HCT116 (cell line): ENCODE results near the gene SETX. TPM values are rescaled to one million over a fixed set of nuclear protein-coding genes. Genes with fewer than 3 reads are reported as not detected.

ENCODE experiments used
- ATAC-seq: fragments of 200-7000 bp; cut with Tn5 transposase; 2 replicates; pipeline ENCODE4 v1.9.1; 2020; ENCODE audit warnings: mild to moderate bottlenecking, moderate library complexity
- BruUV-seq: library from RNA; stranded (reverse); fragments of 400-500 nt; replicated peaks from 2 replicates; lab custom pipeline; 2021; lab: Mats Ljungman, UMichigan
- CTCF ChIA-PET: fragments of 300-600 bp; sonication (Branson Sonifier 250); formaldehyde crosslinking; loops from one replicate; lab custom pipeline; 2021; ENCODE audit warnings: antibody characterized with exemption; lab: Charles Lee
- POLR2A ChIA-PET: fragments of 300-600, 350-600 bp; sonication (Branson Sonifier 250); formaldehyde crosslinking; loops from one replicate; lab custom pipeline; 2021; ENCODE audit warnings: antibody characterized with exemption; lab: Charles Lee
- RAD21 ChIA-PET, 2 experiments: fragments of 300-600 bp; sonication (Branson Sonifier 250); formaldehyde crosslinking; loops; one replicate each; lab custom pipeline; 2023; ENCODE audit warnings: low total read pairs in 2 of 2; ENCODE audit not compliant: uncharacterized antibody in 2 of 2, unreplicated experiment in 2 of 2, low non-redundant PET in 1 of 2; lab: Charles Lee
- DNase-seq: peaks from one replicate; pipeline ENCODE4 v3.0.0-alpha.2; 2010; ENCODE audit warnings: low read depth, low spot score
- H2AFZ ChIP-seq: fragments of 200-600 bp; shearing (Covaris generic), sonication (generic); 2 replicates; pipeline ENCODE4 v1.6.1; 2017; ENCODE audit warnings: low read depth, mixed run types, mixed read lengths, antibody characterized with exemption, low read length; ENCODE audit not compliant: poor library complexity, severe bottlenecking
- H3K27ac ChIP-seq: 2 replicates; pipeline ENCODE4 v1.5.1; 2012; ENCODE audit warnings: low read depth, low read length
- H3K27me3 ChIP-seq: fragments of 200-600 bp; sonication (generic); 2 replicates; pipeline ENCODE4 v1.6.1; 2016; ENCODE audit warnings: mixed run types, low read length, mixed read lengths; ENCODE audit not compliant: insufficient read depth
- H3K36me3 ChIP-seq, 2 experiments: fragments of 200-500 bp in 1 of 2; fragments of 200-600 bp in 1 of 2; sonication (Bioruptor generic) in 1 of 2; sonication (generic) in 1 of 2; 2 replicates each; pipeline versions ENCODE4 v1.5.1 to v1.6.1; 2014 to 2016; ENCODE audit warnings: low read length in 2 of 2, inconsistent platforms in 1 of 2, mixed read lengths in 1 of 2, mixed run types in 1 of 2; ENCODE audit not compliant: insufficient read depth in 2 of 2, control insufficient read depth in 1 of 2
- H3K4me1 ChIP-seq, 2 experiments: fragments of 200-600 bp in 1 of 2; sonication (generic) in 1 of 2; 2 replicates each; pipeline versions ENCODE4 v1.5.1 to v1.6.1; 2012 to 2017; ENCODE audit warnings: low read length in 2 of 2, inconsistent platforms in 1 of 2, mild to moderate bottlenecking in 1 of 2, mixed read lengths in 1 of 2, mixed run types in 1 of 2, moderate library complexity in 1 of 2; ENCODE audit not compliant: insufficient read depth in 2 of 2, control insufficient read depth in 1 of 2
- H3K4me2 ChIP-seq: fragments of 200-600 bp; sonication (generic); 2 replicates; pipeline ENCODE4 v1.6.1; 2017; ENCODE audit warnings: mixed run types, low read length, mixed read lengths
- H3K4me3 ChIP-seq, 2 experiments: fragments of 200-600 bp in 1 of 2; sonication (generic) in 1 of 2; replicated peaks in 1 of 2; 2 replicates each; pipeline ENCODE4 v1.5.1; 2011 to 2016; ENCODE audit warnings: low read length in 2 of 2, control low read depth in 1 of 2, low read depth in 1 of 2, mild to moderate bottlenecking in 1 of 2, mixed read lengths in 1 of 2, mixed run types in 1 of 2
- H3K79me2 ChIP-seq: fragments of 200-600 bp; sonication (generic); 2 replicates; pipeline ENCODE4 v1.6.1; 2017; ENCODE audit warnings: mild to moderate bottlenecking, mixed run types, low read length, moderate library complexity, mixed read lengths; ENCODE audit not compliant: insufficient read depth
- H3K9ac ChIP-seq: fragments of 200-600 bp; sonication (generic); 2 replicates; pipeline ENCODE4 v1.6.1; 2016; ENCODE audit warnings: low read length, mixed read lengths
- H3K9me2 ChIP-seq: fragments of 200-600 bp; sonication (generic), shearing (Covaris generic); 2 replicates; pipeline ENCODE4 v1.6.1; 2017; ENCODE audit warnings: mixed run types, mild to moderate bottlenecking, moderate library complexity; ENCODE audit not compliant: insufficient read depth
- H3K9me3 ChIP-seq, 2 experiments: fragments of 200-500 bp in 1 of 2; fragments of 200-600 bp in 1 of 2; sonication (Bioruptor generic) in 1 of 2; sonication (generic) in 1 of 2; 2 replicates each; pipeline ENCODE4 v1.6.1; 2014 to 2017; ENCODE audit warnings: low read length in 2 of 2, mixed read lengths in 2 of 2, inconsistent platforms in 1 of 2, low read depth in 1 of 2, mild to moderate bottlenecking in 1 of 2, mixed run types in 1 of 2, moderate library complexity in 1 of 2; ENCODE audit not compliant: control insufficient read depth in 1 of 2, insufficient read depth in 1 of 2
- H4K20me1 ChIP-seq: fragments of 200-600 bp; sonication (generic), shearing (Covaris generic); 2 replicates; pipeline ENCODE4 v1.6.1; 2017; ENCODE audit warnings: mixed run types, mild to moderate bottlenecking, moderate library complexity; ENCODE audit not compliant: insufficient read depth
- CEBPB ChIP-seq: IDR thresholded peaks from 2 replicates; pipeline ENCODE4 v1.6.1; 2012; ENCODE audit warnings: low read depth
- EGR1 ChIP-seq: IDR thresholded peaks from 2 replicates; pipeline ENCODE4 v1.6.1; 2012; ENCODE audit warnings: low read depth
- ELF1 ChIP-seq: IDR thresholded peaks from 2 replicates; pipeline ENCODE4 v1.6.1; 2012; ENCODE audit warnings: low read depth, borderline replicate concordance
- FOSL1 ChIP-seq: IDR thresholded peaks from 2 replicates; pipeline ENCODE4 v1.6.1; 2012; ENCODE audit warnings: low read depth
- POLR2A ChIP-seq: IDR thresholded peaks from 2 replicates; pipeline ENCODE4 v1.7.0; 2011; ENCODE audit warnings: borderline replicate concordance; ENCODE audit not compliant: insufficient read depth, insufficient read length; ENCODE audit errors: extremely low read depth
- POLR2AphosphoS5 ChIP-seq: IDR thresholded peaks from 2 replicates; pipeline ENCODE4 v1.6.1; 2011; ENCODE audit warnings: mild to moderate bottlenecking, low read depth, low read length, moderate library complexity
- REST ChIP-seq: IDR thresholded peaks from 2 replicates; pipeline ENCODE4 v1.6.1; 2012; ENCODE audit warnings: low read depth
- SP1 ChIP-seq: IDR thresholded peaks from 2 replicates; pipeline ENCODE4 v1.6.1; 2012; ENCODE audit warnings: low read depth
- YY1 ChIP-seq: IDR thresholded peaks from 2 replicates; pipeline ENCODE4 v1.6.1; 2011; ENCODE audit warnings: low read length, low read depth, moderate library complexity, mild to moderate bottlenecking; ENCODE audit not compliant: insufficient replicate concordance; ENCODE audit errors: extremely low read depth
- intact Hi-C: fragments of 100-400 bp; cut with micrococcal nuclease; formaldehyde crosslinking; loops from 2 replicates; pipeline ENCODE4 v1.10.0; 2022
- total RNA-seq: library from RNA; stranded (reverse); gene quantifications from one replicate; pipeline ENCODE4 v1.2.1, GENCODE V29; 2021; ENCODE audit not compliant: unreplicated experiment
- TF ChIP-seq, protein P1 (sequence below): IDR thresholded peaks from 2 replicates; pipeline ENCODE4 v1.6.1; 2012

SETX gene
- total RNA-seq, 1 experiment from 2014 or later: 38.5 TPM

DNA sequence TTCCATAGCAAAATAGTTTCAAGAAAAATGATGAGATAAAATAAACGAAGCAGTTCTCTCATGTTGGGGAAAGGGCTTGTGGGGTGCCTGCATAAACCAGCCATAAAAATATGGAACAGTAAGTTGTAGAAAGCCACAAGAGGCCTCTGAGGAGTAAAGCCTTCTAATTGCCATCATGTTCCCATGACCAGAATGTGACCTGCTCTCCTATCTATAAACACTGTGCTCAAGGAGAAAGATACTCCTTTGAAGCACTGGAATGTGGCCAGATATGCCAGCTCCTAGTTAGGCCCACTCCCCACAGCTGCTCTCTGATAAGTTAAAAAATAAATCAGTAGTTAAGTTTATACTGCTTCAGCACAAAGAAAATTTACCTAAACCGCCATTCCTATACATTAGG, 65.8 kb downstream of the SETX start:
- Histone ChIP-seq H3K36me3 (peaks cover 18 to 46% of the 10 kb centered on the region in 2 experiments), H3K79me2 (peaks cover 8% of the 10 kb centered on the region), H2AFZ (no peak overlapping the region), H3K9me2 (no peaks in the 10 kb centered on the region), H3K27me3 (no peaks in the 10 kb centered on the region), H3K9me3 (no peaks in the 10 kb centered on the region), H3K4me2 (no peak overlapping the region), H3K4me1 (no peaks in the 10 kb centered on the region), H3K27ac (no peak overlapping the region), H3K9ac (no peak overlapping the region), H3K4me3 (no peak overlapping the region), H4K20me1 (no peaks in the 10 kb centered on the region)
- ATAC-seq: no peak
- CTCF ChIA-PET: no interaction called here
- RAD21 ChIA-PET: no interaction called here
- DNase-seq: no peak
- no TSS peak for BruUV-seq
- intact Hi-C loops: no loop called here
- POLR2A ChIA-PET: no interaction called here
- TF ChIP-seq POLR2A (no peak), EGR1 (no peak), CEBPB (no peak), SP1 (no peak), POLR2AphosphoS5 (no peak), REST (no peak), YY1 (no peak), ELF1 (no peak), FOSL1 (no peak)
- TF ChIP-seq, protein P1, sequence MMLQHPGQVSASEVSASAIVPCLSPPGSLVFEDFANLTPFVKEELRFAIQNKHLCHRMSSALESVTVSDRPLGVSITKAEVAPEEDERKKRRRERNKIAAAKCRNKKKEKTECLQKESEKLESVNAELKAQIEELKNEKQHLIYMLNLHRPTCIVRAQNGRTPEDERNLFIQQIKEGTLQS: no peak
- TF ChIP-seq, all 23 proteins: peak for 0
